Coronary artery (tissue), 2 donors: Measurements from ENCODE around the gene TDRD12.
"Not testable (repeated sequence)": the region's sequence is repeated elsewhere in the genome, so short reads cannot be mapped to it uniquely, and the experiment has no call there.

Experiments
- DNase-seq: peaks from one replicate; pipeline ENCODE4 v3.0.0-alpha.2; 2017; ENCODE audit warnings: low spot score
- H3K27ac ChIP-seq, 2 donors: fragments of 200-600 bp; sonication (generic); one replicate each; pipeline ENCODE4 v1.5.1; 2016 to 2019
- H3K4me3 ChIP-seq: fragments of 200-600 bp; sonication (generic); 2 replicates; pipeline ENCODE4 v1.5.1; 2016; ENCODE audit warnings: mild to moderate bottlenecking, moderate library complexity
- CTCF ChIP-seq: fragments of 200-600 bp; sonication (generic); IDR thresholded peaks from one replicate; pipeline ENCODE4 v1.5.1; 2019; ENCODE audit warnings: antibody characterized with exemption

The TDRD12 gene

GRCh38 chr19:32702010-32702409 lies 17.6 kb upstream of the TDRD12 start:
- TF ChIP-seq CTCF = no peak
- Histone ChIP-seq H3K4me3 (no peak overlapping the region), H3K27ac (no peak overlapping the region)
- DNase-seq = no peak

GRCh38 chr19:32704006-32704405 lies 15.6 kb upstream of the TDRD12 start:
- not testable (repeated sequence) for DNase-seq, H3K4me3 ChIP-seq, H3K27ac ChIP-seq

- H3K4me3 ChIP-seq = no peak overlapping the region
- DNase-seq = no peak
- TF ChIP-seq CTCF = no peak
- H3K27ac ChIP-seq = no peak overlapping the region
These were observed 11.1 kb upstream of the TDRD12 start for GRCh38 chr19:32708457-32708856.

- no peak overlapping the region for H3K27ac ChIP-seq
- no peak overlapping the region for H3K4me3 ChIP-seq
- no peak for DNase-seq
- no peak for TF ChIP-seq CTCF
These were observed 10.5 kb upstream of the TDRD12 start for GRCh38 chr19:32709032-32709431.

GRCh38 chr19:32711747-32712146 lies 7.8 kb upstream of the TDRD12 start:
- TF ChIP-seq CTCF = no peak
- no peak for DNase-seq
- Histone ChIP-seq H3K4me3 (no peak overlapping the region), H3K27ac (no peak overlapping the region)

- not testable (repeated sequence) for DNase-seq
These were observed 3.4 kb upstream of the TDRD12 start for GRCh38 chr19:32716203-32716602.

GRCh38 chr19:32717496-32717895 lies 2.1 kb upstream of the TDRD12 start:
- no peak overlapping the region for H3K27ac ChIP-seq
- no peak overlapping the region for H3K4me3 ChIP-seq
- no peak for DNase-seq
- TF ChIP-seq CTCF = no peak

More at GRCh38 chr19:32716203-32716602, 3.4 kb upstream of the TDRD12 start:
- H3K4me3 ChIP-seq, H3K27ac ChIP-seq: not testable (repeated sequence)

- no peak for DNase-seq
- Histone ChIP-seq H3K4me3 (no peak overlapping the region), H3K27ac (no peak overlapping the region)
- no peak for TF ChIP-seq CTCF
These were observed 1.3 kb upstream of the TDRD12 start for GRCh38 chr19:32718286-32718685.
